Right atrium auricular region (tissue), 2 donors: ENCODE data around the gene NRCAM. TPM values are rescaled to one million over a fixed set of nuclear protein-coding genes. Genes with fewer than 3 reads are reported as not detected.

Experiments
- DNase-seq: peaks from one replicate; pipeline ENCODE4 v3.0.0-alpha.2; 2019; ENCODE audit warnings: low spot score
- H3K27ac ChIP-seq, 2 donors: fragments of 200-600 bp; sonication (generic); 1 replicate in 1 of 2; 2 replicates in 1 of 2; pipeline ENCODE4 v1.5.1; 2016 to 2019
- H3K27me3 ChIP-seq, 2 donors: fragments of 200-600 bp; sonication (generic); one replicate each; pipeline versions ENCODE4 v1.5.1 to v1.6.0; 2017 to 2019
- H3K36me3 ChIP-seq: fragments of 200-600 bp; sonication (generic); one replicate; pipeline ENCODE4 v1.5.1; 2016
- H3K4me1 ChIP-seq, 2 donors: fragments of 200-600 bp; sonication (generic); one replicate each; pipeline versions ENCODE4 v1.5.1 to v1.6.0; 2017 to 2019
- H3K4me3 ChIP-seq, 2 donors: fragments of 200-600 bp; sonication (generic); 1 replicate in 1 of 2; 2 replicates in 1 of 2; pipeline ENCODE4 v1.5.1; 2017 to 2019; ENCODE audit warnings: mild to moderate bottlenecking in 1 of 2, moderate library complexity in 1 of 2
- H3K9me3 ChIP-seq, 2 donors: fragments of 200-600 bp; sonication (generic); one replicate each; pipeline ENCODE4 v1.5.1; 2019
- CTCF ChIP-seq, 2 donors: fragments of 200-600 bp; sonication (generic); IDR thresholded peaks; one replicate each; pipeline ENCODE4 v1.5.1; 2019; ENCODE audit warnings: antibody characterized with exemption in 2 of 2
- total RNA-seq, 2 donors: library from RNA; depleted of rRNA; stranded (reverse); fragments of >200 nt; gene quantifications; one replicate each; pipeline ENCODE4 v1.1.0, GENCODE V29; 2016

NRCAM gene
- total RNA-seq, 2 donors from 2014 or later, result 0.63 to 0.93 TPM

DNA sequence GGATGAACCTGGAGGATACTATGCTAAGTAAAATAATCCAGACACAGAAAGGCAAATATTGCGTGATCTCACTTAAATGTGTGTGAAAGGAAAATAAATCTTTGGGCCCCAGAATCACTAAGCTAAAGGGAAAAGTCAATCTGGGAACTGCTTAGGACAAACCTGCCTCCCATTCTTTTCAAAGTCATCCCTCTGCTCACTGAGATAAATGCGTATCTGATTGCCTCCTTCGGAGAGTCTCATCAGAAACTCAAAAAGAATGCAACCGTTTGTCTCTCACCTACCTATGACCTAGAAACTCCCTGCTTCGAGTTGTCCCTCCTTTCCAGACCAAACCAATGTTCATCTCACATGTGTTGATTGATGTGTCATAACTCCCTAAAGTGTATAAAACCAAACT is 286.0 kb downstream of the NRCAM start:
- DNase-seq, result no peak
- H3K9me3 ChIP-seq, result no peaks in the 10 kb centered on the region
- no peak for TF ChIP-seq CTCF (IDR thresholded peaks at IDR 0.05)
- no peaks in the 10 kb centered on the region for H3K36me3 ChIP-seq
- H3K27ac ChIP-seq, result no peak overlapping the region
- no peaks in the 10 kb centered on the region for H3K4me1 ChIP-seq
- no peak overlapping the region for H3K4me3 ChIP-seq
- no peaks in the 10 kb centered on the region for H3K27me3 ChIP-seq

DNA sequence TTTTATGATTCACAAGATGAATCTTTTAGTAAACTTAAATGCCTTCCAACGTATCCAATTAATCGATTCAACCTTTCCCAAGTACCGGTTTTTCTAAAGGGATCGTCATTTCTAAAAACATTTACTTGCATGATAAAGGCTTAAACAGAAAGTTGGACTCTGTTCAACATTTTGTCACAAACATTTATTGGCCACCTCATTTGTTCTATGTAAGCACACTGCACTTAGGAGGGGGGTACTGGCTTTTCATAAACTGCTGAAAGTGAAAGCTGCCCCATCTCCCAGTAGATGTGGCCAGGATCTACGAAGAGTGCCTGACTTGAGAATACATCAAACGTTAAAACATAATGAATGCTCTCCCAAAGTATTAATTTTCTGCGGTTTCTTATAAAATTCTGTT is 288.8 kb downstream of the NRCAM start:
- TF ChIP-seq CTCF (IDR thresholded peaks at IDR 0.05), result no peak
- Histone ChIP-seq H3K9me3 (no peaks in the 10 kb centered on the region), H3K4me1 (no peaks in the 10 kb centered on the region), H3K27ac (no peak overlapping the region), H3K27me3 (no peaks in the 10 kb centered on the region), H3K4me3 (no peak overlapping the region), H3K36me3 (no peaks in the 10 kb centered on the region)
- DNase-seq, result no peak

DNA sequence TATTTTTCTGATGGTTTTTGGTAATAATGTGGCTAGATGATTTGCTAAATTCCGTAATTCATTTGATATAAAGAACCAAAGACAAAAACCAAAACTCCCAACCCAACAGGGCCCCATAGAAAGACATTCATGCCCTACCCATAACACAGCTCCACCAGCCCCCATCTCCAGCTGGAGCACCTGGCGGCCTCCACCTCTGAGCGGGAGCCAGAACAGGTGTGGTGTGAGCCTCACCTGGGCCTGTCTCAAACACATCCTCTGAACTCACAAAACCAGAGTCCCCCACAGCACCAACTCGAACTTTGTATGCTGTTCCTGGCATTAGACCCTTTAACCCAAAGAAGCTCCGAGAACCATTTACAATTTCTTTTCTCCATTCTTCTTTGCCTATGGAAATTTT is 289.5 kb downstream of the NRCAM start:
- no peak for DNase-seq
- Histone ChIP-seq H3K9me3 (no peaks in the 10 kb centered on the region), H3K36me3 (no peaks in the 10 kb centered on the region), H3K4me1 (no peaks in the 10 kb centered on the region), H3K27me3 (no peaks in the 10 kb centered on the region), H3K27ac (no peak overlapping the region), H3K4me3 (no peak overlapping the region)
- TF ChIP-seq CTCF (IDR thresholded peaks at IDR 0.05), result no peak

DNA sequence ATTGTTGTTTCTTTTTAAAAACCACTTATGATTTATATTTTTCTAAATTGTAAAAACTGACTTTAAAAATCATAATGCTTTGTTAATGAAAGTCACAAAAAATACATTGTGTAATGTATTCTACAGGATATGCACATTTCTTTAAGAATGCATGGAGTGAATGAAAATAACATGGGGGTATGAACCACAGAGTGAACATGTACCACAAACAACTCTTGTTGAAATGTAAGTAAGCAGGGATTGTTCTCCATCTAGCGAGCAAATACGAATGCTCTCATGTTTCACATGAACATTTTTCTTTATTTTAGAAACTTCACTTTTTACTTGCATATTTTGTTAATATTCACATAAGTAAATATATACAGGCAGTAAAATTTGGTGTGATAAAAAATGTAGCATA is 290.5 kb downstream of the NRCAM start:
- Histone ChIP-seq H3K27me3 (no peaks in the 10 kb centered on the region), H3K9me3 (no peaks in the 10 kb centered on the region), H3K27ac (no peak overlapping the region), H3K4me3 (no peak overlapping the region), H3K36me3 (no peaks in the 10 kb centered on the region), H3K4me1 (no peaks in the 10 kb centered on the region)
- no peak for TF ChIP-seq CTCF (IDR thresholded peaks at IDR 0.05)
- DNase-seq, result no peak

DNA sequence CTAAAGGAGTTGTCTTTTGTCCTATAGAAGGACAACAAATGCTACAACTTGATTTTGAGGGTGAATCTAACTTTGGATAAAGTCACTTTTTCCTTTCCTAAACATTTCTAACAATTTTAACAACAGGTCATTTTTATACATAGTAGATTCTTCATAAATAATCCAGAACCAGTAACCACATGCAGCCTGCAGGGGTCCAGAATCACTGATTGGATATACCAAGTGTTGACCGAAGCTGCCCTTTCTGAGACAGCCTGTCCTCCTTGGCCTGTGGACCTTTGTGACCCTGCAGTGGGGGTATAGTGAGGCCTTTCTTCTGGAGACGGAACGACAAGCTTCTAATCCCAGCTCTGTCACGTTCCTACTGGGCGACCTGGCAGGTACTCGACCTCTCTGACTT is 291.3 kb downstream of the NRCAM start:
- DNase-seq, result no peak
- no peak for TF ChIP-seq CTCF (IDR thresholded peaks at IDR 0.05)
- no peaks in the 10 kb centered on the region for H3K4me1 ChIP-seq
- H3K27me3 ChIP-seq, result no peaks in the 10 kb centered on the region
- H3K4me3 ChIP-seq, result no peak overlapping the region
- H3K36me3 ChIP-seq, result no peaks in the 10 kb centered on the region
- H3K27ac ChIP-seq, result no peak overlapping the region
- no peaks in the 10 kb centered on the region for H3K9me3 ChIP-seq

- Histone ChIP-seq H3K27ac (no peak overlapping the region), H3K4me3 (no peak overlapping the region), H3K9me3 (no peaks in the 10 kb centered on the region), H3K27me3 (no peaks in the 10 kb centered on the region), H3K4me1 (no peaks in the 10 kb centered on the region), H3K36me3 (no peaks in the 10 kb centered on the region)
- DNase-seq, result no peak
- no peak for TF ChIP-seq CTCF (IDR thresholded peaks at IDR 0.05)
These were observed 291.9 kb downstream of the NRCAM start for GRCh38 chr7:108164342-108164741.
